Naive B cell (primary cell): Measurements from ENCODE around the gene MYH11. TPM values are rescaled to one million over a fixed set of nuclear protein-coding genes. Genes with fewer than 3 reads are reported as not detected.
"Not testable (repeated sequence)": the region's sequence is repeated elsewhere in the genome, so short reads cannot be mapped to it uniquely, and the experiment has no call there.

Experiments used
- ATAC-seq, 2 donors: fragments of 150-1000 bp; cut with Tn5 transposase; 2 replicates each; pipeline ENCODE4 v1.10.0; 2021; ENCODE audit warnings: low read depth in 2 of 2, mild to moderate bottlenecking in 2 of 2, moderate library complexity in 2 of 2
- DNase-seq: peaks from one replicate; pipeline ENCODE4 v3.0.0; 2022
- H3K27ac Mint-ChIP-seq, 6 donors: one replicate each; pipeline ENCODE4 v1.8.0; 2020 to 2022; ENCODE audit warnings: mild to moderate bottlenecking in 6 of 6, mixed read lengths in 6 of 6, moderate library complexity in 5 of 6, inconsistent platforms in 2 of 6
- H3K27me3 Mint-ChIP-seq, 3 donors: one replicate each; pipeline ENCODE4 v1.8.0; 2021 to 2022; ENCODE audit warnings: mixed read lengths in 3 of 3, mild to moderate bottlenecking in 1 of 3
- H3K36me3 Mint-ChIP-seq, 2 donors: one replicate each; pipeline ENCODE4 v1.8.0; 2020 to 2022; ENCODE audit warnings: mixed read lengths in 2 of 2, inconsistent platforms in 1 of 2, mild to moderate bottlenecking in 1 of 2
- H3K4me1 Mint-ChIP-seq, 3 donors: one replicate each; pipeline ENCODE4 v1.8.0; 2020 to 2022; ENCODE audit warnings: mixed read lengths in 3 of 3, inconsistent platforms in 1 of 3, mild to moderate bottlenecking in 1 of 3, moderate library complexity in 1 of 3
- H3K4me3 Mint-ChIP-seq, 8 donors: one replicate each; pipeline ENCODE4 v1.8.0; 2020 to 2022; ENCODE audit warnings: mild to moderate bottlenecking in 8 of 8, mixed read lengths in 8 of 8, moderate library complexity in 8 of 8, inconsistent platforms in 2 of 8
- H3K9me3 Mint-ChIP-seq, 7 donors: one replicate each; pipeline ENCODE4 v1.8.0; 2020 to 2022; ENCODE audit warnings: mixed read lengths in 7 of 7, mild to moderate bottlenecking in 5 of 7, inconsistent platforms in 2 of 7, moderate library complexity in 1 of 7
- polyA plus RNA-seq, 6 donors: library from polyadenylated mRNA; unstranded; fragments of 300-500 nt; fragmentation: Illumina TruSeq; gene quantifications; one replicate each; pipeline ENCODE4 v1.2.3, GENCODE V29; 2021; ENCODE audit warnings: low read depth in 6 of 6

Gene MYH11
- polyA plus RNA-seq, 6 donors from 2014 or later = 0.22 to 3.2 (median 0.49) TPM

GRCh38 chr16:15739950-15740349 lies 116.9 kb downstream of the MYH11 start:
- ATAC-seq (no peak), DNase-seq (no peak)
- H3K27me3 Mint-ChIP-seq = no peaks in the 10 kb centered on the region
- peaks cover 0 to 4% (median 1%) of the 10 kb centered on the region in 3 donors for H3K4me1 Mint-ChIP-seq
- peaks cover 0 to 32% of the 10 kb centered on the region in 2 donors for H3K36me3 Mint-ChIP-seq
- peaks cover 0 to 3% (median 0%) of the 10 kb centered on the region in 7 donors for H3K9me3 Mint-ChIP-seq
- no peak overlapping the region for H3K4me3 Mint-ChIP-seq
- no peak overlapping the region for H3K27ac Mint-ChIP-seq

- DNase-seq = no peak
- H3K9me3 Mint-ChIP-seq = peaks cover 0 to 3% (median 0%) of the 10 kb centered on the region in 7 donors
- H3K4me3 Mint-ChIP-seq = no peak overlapping the region
- H3K27me3 Mint-ChIP-seq = no peaks in the 10 kb centered on the region
- ATAC-seq = no peak
- peaks cover 0 to 32% of the 10 kb centered on the region in 2 donors for H3K36me3 Mint-ChIP-seq
- H3K4me1 Mint-ChIP-seq = peaks cover 0 to 4% (median 0%) of the 10 kb centered on the region in 3 donors
- H3K27ac Mint-ChIP-seq = peak overlapping the region in 1 of 6 donors; percentile 20
These were observed 117.4 kb downstream of the MYH11 start for GRCh38 chr16:15739464-15739863.

- H3K4me3 Mint-ChIP-seq = no peak overlapping the region
These were observed 119.6 kb downstream of the MYH11 start for GRCh38 chr16:15737140-15737644.

DNA sequence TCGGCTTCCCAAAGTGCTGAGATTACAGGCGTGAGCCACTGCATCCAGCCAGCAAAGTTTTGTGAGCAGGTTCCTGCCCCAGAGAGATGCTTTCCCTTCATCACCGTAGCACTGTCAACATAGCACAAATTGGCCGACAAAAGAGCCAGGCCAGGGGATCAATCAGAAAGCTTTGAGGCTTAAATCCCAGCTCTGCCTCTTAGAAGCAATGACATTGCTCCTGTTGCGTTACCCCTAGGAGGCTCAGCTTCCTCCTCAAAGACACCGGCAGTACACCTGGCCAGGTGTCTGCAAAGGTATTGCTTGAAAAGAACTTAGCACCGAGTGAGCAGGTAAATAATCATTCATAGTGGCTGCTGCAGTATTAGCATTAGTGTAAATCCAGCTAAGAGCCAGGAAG lies 120.3 kb downstream of the MYH11 start:
- no peak for ATAC-seq
- H3K4me1 Mint-ChIP-seq = peaks cover 0 to under 1% (median 0%) of the 10 kb centered on the region in 3 donors
- H3K27me3 Mint-ChIP-seq = no peaks in the 10 kb centered on the region
- H3K9me3 Mint-ChIP-seq = peaks cover 0 to 3% (median 0%) of the 10 kb centered on the region in 7 donors
- H3K4me3 Mint-ChIP-seq = no peak overlapping the region
- H3K36me3 Mint-ChIP-seq = peaks cover 0 to 27% of the 10 kb centered on the region in 2 donors
- no peak overlapping the region for H3K27ac Mint-ChIP-seq
- no peak for DNase-seq

More at GRCh38 chr16:15737140-15737644, 119.6 kb downstream of the MYH11 start:
- peak overlapping the region in 3 of 6 donors; percentile 8 to 73 (median 44) for H3K27ac Mint-ChIP-seq
- no peaks in the 10 kb centered on the region for H3K27me3 Mint-ChIP-seq
- peaks cover 0 to 4% (median 0%) of the 10 kb centered on the region in 3 donors for H3K4me1 Mint-ChIP-seq
- ATAC-seq = no peak
- DNase-seq = no peak
- peaks cover 0 to 32% of the 10 kb centered on the region in 2 donors for H3K36me3 Mint-ChIP-seq
- peaks cover 0 to 3% (median 0%) of the 10 kb centered on the region in 7 donors for H3K9me3 Mint-ChIP-seq

DNA sequence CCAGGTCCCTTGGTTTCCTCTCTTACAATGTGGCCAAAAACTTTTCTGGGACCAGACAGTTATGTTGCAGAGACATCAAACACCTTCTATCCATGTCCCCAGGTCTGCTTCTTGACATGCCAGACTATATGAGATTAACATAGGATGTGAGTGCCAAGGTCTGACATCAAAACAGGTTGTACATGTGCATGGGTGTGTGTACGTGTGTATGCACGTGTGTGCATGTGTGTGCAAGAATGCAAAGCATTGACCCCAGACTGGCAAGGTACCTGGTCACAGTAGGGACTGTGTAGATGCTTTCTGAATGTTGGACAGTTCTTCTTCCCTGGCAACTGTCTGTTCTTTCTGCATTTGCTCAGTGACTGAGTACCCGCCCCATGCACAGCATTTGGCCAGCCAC lies 121.2 kb downstream of the MYH11 start:
- Mint-ChIP-seq H3K4me1 (peaks cover 0 to 2% (median 0%) of the 10 kb centered on the region in 3 donors), H3K9me3 (no peaks in the 10 kb centered on the region), H3K27ac (peak overlapping the region in 1 of 6 donors; percentile 39), H3K4me3 (no peak overlapping the region), H3K36me3 (peaks cover 0 to 18% of the 10 kb centered on the region in 2 donors), H3K27me3 (no peaks in the 10 kb centered on the region)
- DNase-seq (no peak), ATAC-seq (no peak)

DNA sequence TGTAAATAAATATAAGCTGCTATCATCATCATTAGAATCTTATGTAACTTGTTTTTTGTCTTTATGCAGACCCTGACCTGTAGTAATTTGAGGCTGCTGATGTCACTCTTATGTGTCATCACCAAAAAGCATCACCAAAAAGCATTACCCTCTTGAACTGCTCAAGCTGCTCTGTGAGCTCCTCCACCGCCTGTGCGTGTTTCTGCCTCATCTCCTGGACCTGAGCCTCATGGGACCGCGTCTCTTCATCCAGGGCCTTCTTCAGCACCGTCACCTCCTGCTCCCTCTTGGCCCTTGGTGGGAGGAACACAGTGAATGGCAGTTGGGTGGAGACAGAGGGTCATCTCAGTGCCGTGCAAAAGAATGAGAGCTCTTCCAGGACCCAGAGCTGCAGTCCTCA lies 124.4 kb downstream of the MYH11 start:
- H3K9me3 Mint-ChIP-seq = no peaks in the 10 kb centered on the region

DNA sequence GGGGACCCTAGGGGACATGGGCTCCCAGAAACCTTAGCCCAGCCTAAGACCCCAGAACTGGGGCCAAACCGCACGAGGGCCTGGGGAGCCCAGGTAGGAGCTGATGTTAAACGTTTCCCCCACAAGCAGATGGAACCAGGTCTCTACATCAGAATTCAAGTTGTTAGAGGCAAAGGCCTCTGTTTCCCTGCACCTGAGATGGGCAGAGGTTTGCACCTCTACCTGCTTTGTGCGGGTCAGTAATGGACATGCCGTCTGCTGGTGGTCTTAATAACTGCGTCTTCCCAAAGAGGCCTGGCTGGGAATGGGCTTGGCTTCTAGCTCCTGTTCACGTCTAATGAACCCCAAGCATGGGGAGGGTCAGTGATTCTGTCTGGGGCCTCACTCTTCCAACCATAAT lies 127.7 kb downstream of the MYH11 start:
- H3K36me3 Mint-ChIP-seq = peaks cover 18 to 30% of the 10 kb centered on the region in 2 donors
- H3K9me3 Mint-ChIP-seq = peaks cover 0 to 5% (median 0%) of the 10 kb centered on the region in 7 donors
- no peak for DNase-seq
- H3K4me3 Mint-ChIP-seq = no peak overlapping the region
- no peak for ATAC-seq
- H3K4me1 Mint-ChIP-seq = peaks cover 0 to 3% (median 2%) of the 10 kb centered on the region in 3 donors
- H3K27me3 Mint-ChIP-seq = no peaks in the 10 kb centered on the region
- no peak overlapping the region for H3K27ac Mint-ChIP-seq

More for the DNA sequence above, 124.4 kb downstream of the MYH11 start:
- no peaks in the 10 kb centered on the region for H3K27me3 Mint-ChIP-seq
- ATAC-seq = no peak
- DNase-seq = no peak
- H3K36me3 Mint-ChIP-seq = peaks cover 0 to 9% of the 10 kb centered on the region in 2 donors
- peak overlapping the region in 1 of 8 donors; percentile 41 for H3K4me3 Mint-ChIP-seq
- peaks cover 0 to 2% (median 0%) of the 10 kb centered on the region in 3 donors for H3K4me1 Mint-ChIP-seq
- peak overlapping the region in 3 of 6 donors; percentile 26 to 90 (median 67) for H3K27ac Mint-ChIP-seq

GRCh38 chr16:15727697-15728096 lies 129.1 kb downstream of the MYH11 start:
- not testable (repeated sequence) for H3K27me3 Mint-ChIP-seq, H3K9me3 Mint-ChIP-seq, H3K4me3 Mint-ChIP-seq, H3K27ac Mint-ChIP-seq, DNase-seq, H3K4me1 Mint-ChIP-seq, ATAC-seq
- peaks cover 19 to 33% of the 10 kb centered on the region in 2 donors for H3K36me3 Mint-ChIP-seq

DNA sequence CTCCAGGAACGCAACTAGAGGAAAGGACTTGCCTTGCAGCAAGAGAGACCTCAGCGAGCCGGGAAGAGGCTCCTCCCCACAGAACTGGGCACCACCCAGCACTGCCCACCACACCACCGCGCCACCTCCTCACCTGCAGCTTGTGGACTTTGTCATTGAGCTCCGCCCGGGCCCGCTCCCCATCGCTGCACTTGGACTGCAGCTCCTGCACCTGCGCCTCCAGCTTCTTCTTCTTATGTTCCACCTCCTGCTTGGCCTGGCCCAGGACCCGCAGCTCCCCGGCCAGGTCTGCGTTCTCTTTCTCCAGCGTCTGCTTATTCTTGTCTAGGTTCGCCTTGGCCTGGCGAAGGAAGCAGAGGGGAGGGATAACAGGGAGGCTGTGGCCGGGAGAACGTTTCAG lies 130.1 kb downstream of the MYH11 start:
- peak overlapping the region in 2 of 6 donors; percentile 34 to 68 for H3K27ac Mint-ChIP-seq
- ATAC-seq = no peak

GRCh38 chr16:15725641-15726240 lies 131.1 kb downstream of the MYH11 start:
- DNase-seq = no peak
- peaks cover 0 to 5% (median 0%) of the 10 kb centered on the region in 7 donors for H3K9me3 Mint-ChIP-seq
- no peak overlapping the region for H3K4me3 Mint-ChIP-seq
- H3K27ac Mint-ChIP-seq = peak overlapping the region in 1 of 6 donors; percentile 95
- no peaks in the 10 kb centered on the region for H3K27me3 Mint-ChIP-seq
- H3K36me3 Mint-ChIP-seq = peaks cover 19 to 38% of the 10 kb centered on the region in 2 donors
- H3K4me1 Mint-ChIP-seq = peaks cover 0 to 6% (median 0%) of the 10 kb centered on the region in 3 donors
- ATAC-seq = no peak

More for the DNA sequence above, 130.1 kb downstream of the MYH11 start:
- Mint-ChIP-seq H3K9me3 (peaks cover 0 to 5% (median 0%) of the 10 kb centered on the region in 7 donors), H3K27me3 (no peaks in the 10 kb centered on the region), H3K4me1 (peaks cover 0 to 3% (median 2%) of the 10 kb centered on the region in 3 donors), H3K4me3 (no peak overlapping the region), H3K36me3 (peaks cover 19 to 33% of the 10 kb centered on the region in 2 donors)
- no peak for DNase-seq

DNA sequence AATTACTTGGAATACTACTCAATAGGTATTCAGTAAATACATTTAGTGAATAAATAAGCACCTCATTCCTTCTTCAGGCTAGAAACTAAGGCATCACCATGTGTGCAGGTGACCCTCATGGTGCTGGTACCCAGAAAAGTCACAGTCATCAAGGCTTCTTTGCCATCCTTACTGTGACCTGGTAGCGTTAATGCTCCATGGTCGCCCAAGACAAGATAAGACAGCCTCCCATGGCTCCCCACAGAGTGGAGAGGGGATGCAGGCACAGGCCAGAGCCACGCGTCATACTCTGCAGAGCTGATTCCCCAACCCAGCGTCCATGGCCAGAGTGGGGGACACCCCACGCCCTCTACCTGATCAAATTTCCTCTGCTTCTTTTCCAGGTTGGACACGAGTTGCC lies 133.0 kb downstream of the MYH11 start:
- DNase-seq (no peak), ATAC-seq (no peak)
- Mint-ChIP-seq H3K27ac (peak overlapping the region in 1 of 6 donors; percentile 19), H3K27me3 (no peaks in the 10 kb centered on the region), H3K4me1 (peaks cover 0 to 8% (median 0%) of the 10 kb centered on the region in 3 donors), H3K36me3 (peaks cover 19 to 40% of the 10 kb centered on the region in 2 donors), H3K9me3 (peaks cover 0 to 5% (median 0%) of the 10 kb centered on the region in 7 donors), H3K4me3 (no peak overlapping the region)

- Mint-ChIP-seq H3K36me3 (peaks cover 18 to 29% of the 10 kb centered on the region in 2 donors), H3K4me3 (no peak overlapping the region), H3K27me3 (no peaks in the 10 kb centered on the region), H3K27ac (peak overlapping the region in 3 of 6 donors; percentile 26 to 55 (median 36)), H3K4me1 (peaks cover 0 to 4% (median 0%) of the 10 kb centered on the region in 3 donors), H3K9me3 (peaks cover 0 to 3% (median 0%) of the 10 kb centered on the region in 7 donors)
- ATAC-seq (no peak), DNase-seq (no peak)
These were observed 135.8 kb downstream of the MYH11 start for GRCh38 chr16:15721018-15721417.

DNA sequence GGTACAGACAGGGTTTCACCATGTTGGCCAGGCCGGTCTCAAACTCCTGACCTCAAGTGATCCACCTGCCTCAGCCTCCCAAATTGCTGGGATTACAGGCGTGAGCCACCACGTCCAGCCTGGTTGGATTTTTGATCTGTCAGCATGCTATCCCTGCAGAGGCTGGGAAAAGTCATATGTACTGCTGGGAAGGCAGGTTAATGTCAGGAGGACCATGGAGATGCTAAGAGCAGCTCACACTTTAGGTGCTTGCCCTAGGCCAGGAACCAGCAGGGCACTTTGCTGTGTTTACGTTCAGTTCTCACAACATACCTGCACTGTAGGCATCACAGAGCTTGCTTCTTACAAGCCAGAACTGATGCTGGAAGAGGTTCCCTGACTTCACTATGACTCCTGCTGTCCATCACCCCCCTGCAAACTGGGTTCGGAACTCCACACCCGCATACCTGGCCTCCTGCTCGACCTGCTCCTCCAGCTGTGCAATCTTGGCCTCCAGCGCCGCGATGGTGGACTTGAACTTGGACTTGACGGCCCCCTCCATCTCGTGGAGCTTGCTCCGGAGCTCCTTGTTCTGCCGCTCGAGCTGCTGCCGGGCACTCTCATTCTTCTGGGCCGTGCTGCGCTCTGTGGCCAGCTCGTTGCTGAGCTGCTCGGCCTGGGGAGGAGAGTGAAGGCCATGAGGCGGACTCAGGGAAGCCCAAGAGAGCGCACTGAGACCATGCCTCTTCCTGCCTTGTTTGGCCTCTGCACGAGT lies 140.0 kb downstream of the MYH11 start:
- H3K36me3 Mint-ChIP-seq = peaks cover 4 to 25% of the 10 kb centered on the region in 2 donors
- no peak for DNase-seq
- H3K27me3 Mint-ChIP-seq = no peaks in the 10 kb centered on the region
- H3K9me3 Mint-ChIP-seq = no peaks in the 10 kb centered on the region
- peaks cover 12 to 24% (median 23%) of the 10 kb centered on the region in 3 donors for H3K4me1 Mint-ChIP-seq
- no peak for ATAC-seq
- no peak overlapping the region for H3K4me3 Mint-ChIP-seq
- peak overlapping the region in 2 of 6 donors; percentile 73 to 76 for H3K27ac Mint-ChIP-seq
